ENCODE measurements around the gene ST6GAL1.
A peak's percentile ranks its signal among the peaks of the same experiment; 100 is the strongest.

Gene ST6GAL1

GRCh38 chr3:186931532-186932280 is 1.4 kb downstream of the ST6GAL1 start:
- DNase-seq (no peak), ATAC-seq (ENCODE audit: insufficient read depth, low read depth) (no peak)
- peak overlapping the region; percentile 24; the same call in 1 of the 2 replicates for H3K4me2 ChIP-seq (ENCODE audit: insufficient read depth, low read length)
- no peak overlapping the region for H2AFZ ChIP-seq (ENCODE audit: low read depth, low read length)
- no peaks in the 10 kb centered on the region for H3K36me3 ChIP-seq (ENCODE audit: insufficient read depth, low read length)
- H3K79me2 ChIP-seq (ENCODE audit: insufficient read depth, low read length), result no peaks in the 10 kb centered on the region
- no peak overlapping the region for H3K4me3 ChIP-seq (ENCODE audit: low read depth in 1 of 2, low read length in 2 of 2)
- H4K20me1 ChIP-seq (ENCODE audit: insufficient read depth, low read length), result 0 out of 2 replicates have a peak, but pooled peaks cover 2% of the 10 kb centered on the region
- peaks cover 8% of the 10 kb centered on the region; the same call in 1 of the 2 replicates for H3K4me1 ChIP-seq (ENCODE audit: insufficient read depth, low read length)
- TF ChIP-seq CTCF (IDR thresholded peaks at IDR 0.05; ENCODE audit: borderline replicate concordance, extremely low read depth, low read length, poor library complexity, severe bottlenecking) (no peak), EZH2 (IDR thresholded peaks at IDR 0.05; ENCODE audit: borderline replicate concordance, low read depth, low read length, severe bottlenecking) (peak; percentile 73)
- no peak overlapping the region for H3K9ac ChIP-seq (ENCODE audit: low read depth, low read length)
- no peak overlapping the region for H3K27ac ChIP-seq (ENCODE audit: low read length)
- H3K9me3 ChIP-seq (ENCODE audit: insufficient read depth, low read length, severe bottlenecking), result no peaks in the 10 kb centered on the region
- peaks cover 33% of the 10 kb centered on the region for H3K27me3 ChIP-seq (ENCODE audit: insufficient read depth, low read length, poor library complexity)

- H3K79me2 ChIP-seq (ENCODE audit: insufficient read depth, low read length), result no peaks in the 10 kb centered on the region
- H3K9ac ChIP-seq (ENCODE audit: low read depth, low read length), result no peak overlapping the region
- H3K4me1 ChIP-seq (ENCODE audit: insufficient read depth, low read length), result peaks cover 8% of the 10 kb centered on the region; the same call in 1 of the 2 replicates
- H3K4me3 ChIP-seq (ENCODE audit: low read depth in 1 of 2, low read length in 2 of 2), result no peak overlapping the region
- TF ChIP-seq CTCF (IDR thresholded peaks at IDR 0.05; ENCODE audit: borderline replicate concordance, extremely low read depth, low read length, poor library complexity, severe bottlenecking) (no peak), EZH2 (IDR thresholded peaks at IDR 0.05; ENCODE audit: borderline replicate concordance, low read depth, low read length, severe bottlenecking) (no peak)
- peaks cover 33% of the 10 kb centered on the region for H3K27me3 ChIP-seq (ENCODE audit: insufficient read depth, low read length, poor library complexity)
- no peak overlapping the region for H3K27ac ChIP-seq (ENCODE audit: low read length)
- H4K20me1 ChIP-seq (ENCODE audit: insufficient read depth, low read length), result 0 out of 2 replicates have a peak, but pooled peaks cover 2% of the 10 kb centered on the region
- H3K4me2 ChIP-seq (ENCODE audit: insufficient read depth, low read length), result no peak overlapping the region
- ATAC-seq (ENCODE audit: insufficient read depth, low read depth) (no peak), DNase-seq (no peak)
- H3K9me3 ChIP-seq (ENCODE audit: insufficient read depth, low read length, severe bottlenecking), result no peaks in the 10 kb centered on the region
- H2AFZ ChIP-seq (ENCODE audit: low read depth, low read length), result no peak overlapping the region
- H3K36me3 ChIP-seq (ENCODE audit: insufficient read depth, low read length), result no peaks in the 10 kb centered on the region
These were observed 2.2 kb downstream of the ST6GAL1 start for GRCh38 chr3:186932281-186933181.

GRCh38 chr3:186933816-186934215 is 3.5 kb downstream of the ST6GAL1 start:
- H3K9ac ChIP-seq (ENCODE audit: low read depth, low read length), result no peak overlapping the region
- peaks cover 8% of the 10 kb centered on the region; the same call in 1 of the 2 replicates for H3K4me1 ChIP-seq (ENCODE audit: insufficient read depth, low read length)
- no peak overlapping the region for H3K4me2 ChIP-seq (ENCODE audit: insufficient read depth, low read length)
- 0 out of 2 replicates have a peak, but pooled peaks cover 2% of the 10 kb centered on the region for H4K20me1 ChIP-seq (ENCODE audit: insufficient read depth, low read length)
- TF ChIP-seq EZH2 (IDR thresholded peaks at IDR 0.05; ENCODE audit: borderline replicate concordance, low read depth, low read length, severe bottlenecking) (no peak), CTCF (IDR thresholded peaks at IDR 0.05; ENCODE audit: borderline replicate concordance, extremely low read depth, low read length, poor library complexity, severe bottlenecking) (no peak)
- DNase-seq, result no peak
- no peaks in the 10 kb centered on the region for H3K36me3 ChIP-seq (ENCODE audit: insufficient read depth, low read length)
- no peaks in the 10 kb centered on the region for H3K79me2 ChIP-seq (ENCODE audit: insufficient read depth, low read length)
- H3K9me3 ChIP-seq (ENCODE audit: insufficient read depth, low read length, severe bottlenecking), result no peaks in the 10 kb centered on the region
- no peak overlapping the region for H3K4me3 ChIP-seq (ENCODE audit: low read depth in 1 of 2, low read length in 2 of 2)
- no peak for ATAC-seq (ENCODE audit: insufficient read depth, low read depth)
- H2AFZ ChIP-seq (ENCODE audit: low read depth, low read length), result no peak overlapping the region
- H3K27me3 ChIP-seq (ENCODE audit: insufficient read depth, low read length, poor library complexity), result peaks cover 36% of the 10 kb centered on the region
- H3K27ac ChIP-seq (ENCODE audit: low read length), result no peak overlapping the region

Data from DND-41 (cell line).